K562 (cell line): ENCODE results near the gene OPRL1. TPM values are rescaled to one million over a fixed set of nuclear protein-coding genes. Genes with fewer than 3 reads are reported as not detected.

Experiments used
- ATAC-seq: fragments of 200-7000 bp; cut with Tn5 transposase; 3 replicates; pipeline ENCODE4 v1.9.1; 2020; ENCODE audit warnings: moderate library complexity
- BruUV-seq: library from RNA; stranded (reverse); fragments of 400-500 nt; replicated peaks from 2 replicates; lab custom pipeline; 2021; lab: Mats Ljungman, UMichigan
- CTCF ChIA-PET: fragments of 300-600 bp; formaldehyde crosslinking; extraction: SDS; loops from one replicate; lab custom pipeline; 2021; ENCODE audit warnings: low intra/inter-chr PET ratio; lab: Yijun Ruan, JAX
- POLR2A ChIA-PET: fragments of 300-600, 350-650 bp; sonication (Branson Sonifier 250); formaldehyde crosslinking; extraction: SDS; loops from one replicate; lab custom pipeline; 2021; ENCODE audit warnings: antibody characterized with exemption, inconsistent platforms; lab: Yijun Ruan, JAX
- DNase-seq, 4 experiments: peaks; one replicate each; pipeline versions ENCODE4 v3.0.0 to v3.0.0-alpha.2; 2011 to 2018; ENCODE audit warnings: low spot score in 3 of 4, mixed read lengths in 3 of 4; ENCODE audit errors: extremely low read depth in 1 of 4
- FAIRE-seq: peaks from 2 replicates; lab custom pipeline; 2011; peaks lifted over from hg19 to GRCh38; lab: Jason Lieb, UNC
- H2AFZ ChIP-seq: 2 replicates; pipeline ENCODE4 v1.6.0; 2011; ENCODE audit warnings: low read depth, low read length, control low read depth, inconsistent platforms
- H3K27ac ChIP-seq: fragments of 200-600 bp; 3 replicates; pipeline ENCODE4 v1.8.0; 2011; ENCODE audit warnings: low read depth, mild to moderate bottlenecking, control low read depth, inconsistent platforms, low read length, moderate library complexity, mixed read lengths; ENCODE audit errors: extremely low read depth
- H3K27me3 ChIP-seq, 2 experiments: fragments of 300-600 bp in 1 of 2; 2 replicates in 1 of 2; 3 replicates in 1 of 2; pipeline versions ENCODE4 v1.6.0 to v1.8.0; 2011; ENCODE audit warnings: inconsistent platforms in 2 of 2, low read length in 2 of 2, mild to moderate bottlenecking in 1 of 2, mixed read lengths in 1 of 2, moderate library complexity in 1 of 2; ENCODE audit not compliant: control insufficient read depth in 2 of 2, insufficient read depth in 2 of 2
- H3K36me3 ChIP-seq: fragments of 300-600 bp; 3 replicates; pipeline ENCODE4 v1.8.0; 2011; ENCODE audit warnings: mild to moderate bottlenecking, low read length, inconsistent platforms; ENCODE audit not compliant: control insufficient read depth, insufficient read depth
- H3K4me1 ChIP-seq, 2 experiments: fragments of 200-600 bp in 1 of 2; replicated peaks in 1 of 2; 2 replicates in 1 of 2; 3 replicates in 1 of 2; pipeline versions ENCODE4 v1.5.1 to v1.8.0; 2011; ENCODE audit warnings: inconsistent platforms in 2 of 2, low read length in 2 of 2, mild to moderate bottlenecking in 1 of 2, mixed read lengths in 1 of 2, moderate library complexity in 1 of 2; ENCODE audit not compliant: control insufficient read depth in 2 of 2, insufficient read depth in 2 of 2
- H3K4me2 ChIP-seq: 2 replicates; pipeline ENCODE4 v1.6.1; 2011; ENCODE audit warnings: low read length, control low read depth, inconsistent platforms, mixed read lengths; ENCODE audit not compliant: insufficient read depth
- H3K4me3 ChIP-seq: fragments of 200-600 bp; sonication (generic), shearing (Covaris generic); 2 replicates; pipeline ENCODE4 v1.5.1; 2016; ENCODE audit warnings: control low read depth, inconsistent platforms
- H3K79me2 ChIP-seq: fragments of 200-600 bp; 3 replicates; pipeline ENCODE4 v1.8.0; 2011; ENCODE audit warnings: low read length, inconsistent platforms; ENCODE audit not compliant: control insufficient read depth, insufficient read depth
- H3K9ac ChIP-seq, 2 experiments: 2 replicates each; pipeline versions ENCODE4 v1.6.0 to v1.6.1; 2011; ENCODE audit warnings: low read depth in 2 of 2, low read length in 2 of 2, control low read depth in 1 of 2, inconsistent platforms in 1 of 2, mild to moderate bottlenecking in 1 of 2, mixed read lengths in 1 of 2; ENCODE audit not compliant: insufficient read depth in 1 of 2
- H3K9me1 ChIP-seq: one replicate; pipeline ENCODE4 v1.6.0; 2011; ENCODE audit warnings: inconsistent platforms, mild to moderate bottlenecking, low read length, moderate library complexity; ENCODE audit not compliant: control insufficient read depth, insufficient read depth
- H3K9me3 ChIP-seq: replicated peaks from 2 replicates; pipeline ENCODE4 v1.5.1; 2011; ENCODE audit warnings: low read depth, low read length, inconsistent platforms; ENCODE audit not compliant: control insufficient read depth, insufficient read depth
- H4K20me1 ChIP-seq: replicated peaks from 2 replicates; pipeline ENCODE4 v1.6.1; 2011; ENCODE audit warnings: low read length, inconsistent platforms, mixed read lengths; ENCODE audit not compliant: control insufficient read depth, insufficient read depth
- BRD9 ChIP-seq: fragments of 450-650 bp; IDR thresholded peaks from 2 replicates; pipeline ENCODE4 v1.6.1; 2018; ENCODE audit warnings: low read depth; ENCODE audit not compliant: partially characterized antibody
- CREB1 ChIP-seq, 2 experiments: sonication (generic) in 1 of 2; formaldehyde crosslinking in 1 of 2; IDR thresholded peaks; 2 replicates each; pipeline versions ENCODE4 v1.6.1 to v1.8.0; 2012 to 2022; ENCODE audit warnings: inconsistent platforms in 1 of 2, mild to moderate bottlenecking in 1 of 2, missing genetic modification reagents in 1 of 2, moderate library complexity in 1 of 2
- ETS2 ChIP-seq: IDR thresholded peaks from 2 replicates; pipeline ENCODE4 v1.6.1; 2016; ENCODE audit warnings: borderline replicate concordance, missing genetic modification characterization, mild to moderate bottlenecking, moderate library complexity, missing compliant biosample characterization; ENCODE audit not compliant: poor library complexity, severe bottlenecking
- TOE1 ChIP-seq, 2 experiments: fragments of 450-650 bp in 1 of 2; sonication (generic) in 1 of 2; formaldehyde crosslinking in 1 of 2; IDR thresholded peaks; 2 replicates each; pipeline versions ENCODE4 v1.7.1 to v1.8.0; 2016 to 2022; ENCODE audit warnings: borderline replicate concordance in 2 of 2, mild to moderate bottlenecking in 2 of 2, antibody characterized with exemption in 1 of 2, inconsistent platforms in 1 of 2, low read depth in 1 of 2, missing genetic modification reagents in 1 of 2, moderate library complexity in 1 of 2
- ZKSCAN8 ChIP-seq: fragments of 200-800 bp; sonication (Bioruptor generic); IDR thresholded peaks from 2 replicates; pipeline ENCODE4 v1.6.1; 2016; ENCODE audit warnings: missing genetic modification characterization, missing compliant biosample characterization
- ZNF253 ChIP-seq: fragments of 250-450 bp; sonication (Bioruptor Pico); conservative IDR thresholded peaks from 2 replicates; pipeline ENCODE4 v1.6.1; 2021; ENCODE audit warnings: mild to moderate bottlenecking
- ZZZ3 ChIP-seq: fragments of 450-650 bp; IDR thresholded peaks from 2 replicates; pipeline ENCODE4 v1.6.1; 2016; ENCODE audit warnings: antibody characterized with exemption, mild to moderate bottlenecking, moderate library complexity
- WGBS: fragments of 100-300 bp; shearing (Covaris generic); methylation state at CpG from one replicate; pipeline ENCODE4 v1.1.6; 2016; ENCODE audit warnings: low coverage, mixed read lengths; ENCODE audit not compliant: insufficient coverage; ENCODE audit errors: missing lambda C conversion rate; 5-methylcytosine and 5-hydroxymethylcytosine counted together
- in situ Hi-C: fragments of 300-500 bp; cut with MboI; formaldehyde crosslinking; loops from 4 replicates; pipeline ENCODE4 v1.15.0; 2018; ENCODE audit warnings: inconsistent platforms, mixed read lengths
- intact Hi-C: fragments of 100-400 bp; cut with micrococcal nuclease; formaldehyde crosslinking; loops from 2 replicates; pipeline ENCODE4 v1.14.2; 2022
- polyA plus RNA-seq, 8 experiments: library from polyadenylated mRNA; depleted of rRNA in 4 of 8; stranded (reverse) in 5 of 8; unstranded in 3 of 8; fragments of >200 nt; fragmentation: Nextera tagmentation in 2 of 8; fragmentation: Illumina TruSeq in 1 of 8; extraction: Ambion mirVana in 2 of 8; extraction: Trizol in 1 of 8; gene quantifications; 2 replicates each; pipeline versions ENCODE4 v1.2.1 to v1.2.3, GENCODE V29; 2011 to 2014; ENCODE audit warnings: inconsistent platforms in 1 of 8, missing spikeins in 1 of 8
- total RNA-seq, 7 experiments: library from RNA; depleted of rRNA in 6 of 7; stranded (reverse); fragments of >200 nt in 6 of 7; fragmentation: Illumina TruSeq in 2 of 7; extraction: Trizol in 2 of 7; gene quantifications; 2 replicates each; pipeline versions ENCODE4 v1.2.1 to v1.2.3, GENCODE V29; 2011 to 2021; ENCODE audit warnings: low replicate concordance in 1 of 7
- TF ChIP-seq, protein P1 (sequence below): fragments of 450-650 bp; IDR thresholded peaks from 2 replicates; pipeline ENCODE4 v1.6.1; 2014; ENCODE audit warnings: low read depth, mild to moderate bottlenecking, moderate library complexity, borderline replicate concordance
- TF ChIP-seq, protein P2 (sequence below): sonication (generic); formaldehyde crosslinking; IDR thresholded peaks from 2 replicates; pipeline ENCODE4 v1.9.0; 2022; ENCODE audit warnings: mild to moderate bottlenecking, missing genetic modification reagents
- TF ChIP-seq, protein P3 (sequence below), 2 experiments: fragments of 450-650 bp; IDR thresholded peaks; 2 replicates each; pipeline ENCODE4 v1.6.1; 2016

The OPRL1 gene
- total and polyA plus RNA-seq, 9 of the 15 experiments (the other 6 are each of a cell fraction or from before 2014, with no cell fraction given) = 0.06 to 0.33 (median 0.11) TPM; not detected in 2

DNA sequence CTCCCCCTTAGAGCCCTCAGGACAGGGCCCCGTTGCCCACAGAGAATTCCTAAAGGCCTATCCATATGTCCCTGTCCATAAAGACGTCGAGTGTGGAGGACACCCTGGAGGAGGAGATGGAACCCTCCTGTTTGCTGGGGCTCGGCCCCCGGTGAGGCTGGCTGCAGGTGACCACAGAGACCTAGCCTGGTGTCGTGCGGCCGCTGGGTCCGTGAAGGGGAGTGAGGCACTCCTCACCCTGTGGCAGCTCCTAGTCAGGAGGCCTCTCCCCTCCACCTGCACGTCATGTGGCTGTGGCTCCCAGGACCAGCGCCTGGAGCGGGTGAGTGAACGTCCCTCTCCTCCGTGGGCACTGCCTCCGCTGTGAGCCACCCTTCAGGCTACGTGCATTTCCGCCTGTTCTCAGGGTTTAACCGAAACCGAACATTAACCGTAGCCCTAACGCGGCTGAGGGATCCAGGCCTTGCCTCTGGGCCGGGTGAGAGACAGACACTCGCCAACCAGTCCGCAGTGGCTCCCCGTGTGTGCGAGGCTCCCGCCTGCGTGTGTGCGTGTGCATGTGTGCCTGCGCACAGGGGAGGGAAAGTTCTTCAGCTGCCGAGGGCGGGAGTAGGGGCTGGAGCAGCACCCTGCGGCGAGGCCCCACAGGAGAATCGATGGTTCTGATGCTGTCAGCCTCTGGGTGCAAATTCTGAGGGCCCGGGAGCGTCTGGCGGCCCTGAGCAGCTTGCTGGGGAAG is 22.8 kb upstream of the OPRL1 start:
- Histone ChIP-seq H3K9me3 (no peaks in the 10 kb centered on the region), H3K79me2 (no peaks in the 10 kb centered on the region), H3K4me2 (no peak overlapping the region), H3K27me3 (no peaks in the 10 kb centered on the region), H3K9me1 (no peaks in the 10 kb centered on the region), H3K9ac (peak overlapping the region in 1 of 2 experiments; percentile 44; a peak in 3 of 4 replicates), H2AFZ (0 out of 2 replicates have a peak overlapping the region, but pooled peaks have one; percentile 55), H4K20me1 (no peaks in the 10 kb centered on the region), H3K4me3 (no peak overlapping the region), H3K36me3 (no peaks in the 10 kb centered on the region), H3K27ac (no peak overlapping the region; the same call in 2 of the 3 replicates), H3K4me1 (peaks cover 17 to 64% of the 10 kb centered on the region in 2 experiments)
- DNase-seq (no peak), FAIRE-seq (no peak), ATAC-seq (no peak)
- ChIA-PET CTCF (interaction anchor here (1.8 kb wide), 1 partner anchor 19 kb away, joined by 9 read pairs; no protein-coding TSS in a partner anchor), POLR2A (interaction anchor here (0.6 to 1.0 kb wide), 3 partner anchors 8 to 193 kb away, joined by 3 read pairs; no protein-coding TSS in a partner anchor)
- 77% methylated on average over 29 of the region's 39 CpGs for WGBS
- intact Hi-C loops (no loop called here), in situ Hi-C loops (no loop called here)
- no TSS peak for BruUV-seq
- TF ChIP-seq, protein P1, sequence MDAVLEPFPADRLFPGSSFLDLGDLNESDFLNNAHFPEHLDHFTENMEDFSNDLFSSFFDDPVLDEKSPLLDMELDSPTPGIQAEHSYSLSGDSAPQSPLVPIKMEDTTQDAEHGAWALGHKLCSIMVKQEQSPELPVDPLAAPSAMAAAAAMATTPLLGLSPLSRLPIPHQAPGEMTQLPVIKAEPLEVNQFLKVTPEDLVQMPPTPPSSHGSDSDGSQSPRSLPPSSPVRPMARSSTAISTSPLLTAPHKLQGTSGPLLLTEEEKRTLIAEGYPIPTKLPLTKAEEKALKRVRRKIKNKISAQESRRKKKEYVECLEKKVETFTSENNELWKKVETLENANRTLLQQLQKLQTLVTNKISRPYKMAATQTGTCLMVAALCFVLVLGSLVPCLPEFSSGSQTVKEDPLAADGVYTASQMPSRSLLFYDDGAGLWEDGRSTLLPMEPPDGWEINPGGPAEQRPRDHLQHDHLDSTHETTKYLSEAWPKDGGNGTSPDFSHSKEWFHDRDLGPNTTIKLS = no peak
- TF ChIP-seq BRD9 = no peak
- TF ChIP-seq CREB1 (IDR thresholded peaks at IDR 0.05) = no peak
- no peak for TF ChIP-seq CREB1 (CRISPR knock-in tag; IDR thresholded peaks at IDR 0.05)
- TF ChIP-seq, protein P2, sequence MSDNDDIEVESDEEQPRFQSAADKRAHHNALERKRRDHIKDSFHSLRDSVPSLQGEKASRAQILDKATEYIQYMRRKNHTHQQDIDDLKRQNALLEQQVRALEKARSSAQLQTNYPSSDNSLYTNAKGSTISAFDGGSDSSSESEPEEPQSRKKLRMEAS (CRISPR knock-in tag) = peak; percentile 15; the same call in 1 of the 2 replicates
- no peak for TF ChIP-seq ETS2 (tag)
- TF ChIP-seq, protein P3, sequence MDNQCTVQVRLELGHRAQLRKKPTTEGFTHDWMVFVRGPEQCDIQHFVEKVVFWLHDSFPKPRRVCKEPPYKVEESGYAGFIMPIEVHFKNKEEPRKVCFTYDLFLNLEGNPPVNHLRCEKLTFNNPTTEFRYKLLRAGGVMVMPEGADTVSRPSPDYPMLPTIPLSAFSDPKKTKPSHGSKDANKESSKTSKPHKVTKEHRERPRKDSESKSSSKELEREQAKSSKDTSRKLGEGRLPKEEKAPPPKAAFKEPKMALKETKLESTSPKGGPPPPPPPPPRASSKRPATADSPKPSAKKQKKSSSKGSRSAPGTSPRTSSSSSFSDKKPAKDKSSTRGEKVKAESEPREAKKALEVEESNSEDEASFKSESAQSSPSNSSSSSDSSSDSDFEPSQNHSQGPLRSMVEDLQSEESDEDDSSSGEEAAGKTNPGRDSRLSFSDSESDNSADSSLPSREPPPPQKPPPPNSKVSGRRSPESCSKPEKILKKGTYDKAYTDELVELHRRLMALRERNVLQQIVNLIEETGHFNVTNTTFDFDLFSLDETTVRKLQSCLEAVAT (IDR thresholded peaks at IDR 0.05) = peak in 1 of 2 experiments; percentile 41; a peak in 1 of 4 replicates
- TF ChIP-seq ZNF253 (CRISPR knock-in tag) = no peak
- no peak for TF ChIP-seq ZKSCAN8
- TF ChIP-seq ZZZ3 = no peak
- no peak for TF ChIP-seq TOE1 (IDR thresholded peaks at IDR 0.05; ENCODE audit: borderline replicate concordance)
- TF ChIP-seq TOE1 (CRISPR knock-in tag; IDR thresholded peaks at IDR 0.05; ENCODE audit: borderline replicate concordance, low read depth) = 0 out of 2 replicates have a peak, but pooled peaks have one; percentile 22
